MM.1S (cell line): ENCODE results near the gene ADAMTS3.

Experiments used
- CTCF ChIP-seq: fragments of 300-600 bp; sonication (generic); IDR thresholded peaks from 2 replicates; pipeline ENCODE4 v1.5.1; 2016; ENCODE audit warnings: antibody characterized with exemption, low read length, mixed read lengths
- EZH2 ChIP-seq: fragments of 300-600 bp; sonication (generic); optimal IDR thresholded peaks from 2 replicates; pipeline ENCODE3; 2017; ENCODE audit warnings: low read depth, mild to moderate bottlenecking, antibody characterized with exemption, low read length, mixed read lengths
- EZH2phosphoT487 ChIP-seq: fragments of 300-600 bp; sonication (generic); IDR thresholded peaks from 2 replicates; pipeline ENCODE4 v1.6.1; 2018; ENCODE audit warnings: antibody characterized with exemption, low read length

- TF ChIP-seq CTCF (no peak), EZH2 (no peak), EZH2phosphoT487 (no peak)
These were observed 282.1 kb downstream of the ADAMTS3 start for GRCh38 chr4:72286910-72287309.
